HG03575 (cell line): ENCODE results near the gene DNAJC5.
"Not testable (repeated sequence)": the region's sequence is repeated elsewhere in the genome, so short reads cannot be mapped to it uniquely, and the experiment has no call there.

Experiments used
- ATAC-seq: cut with Tn5 transposase; IDR thresholded peaks from one replicate; pipeline ENCODE4 v1.9.1; 2021; ENCODE audit not compliant: unreplicated experiment, insufficient number of reproducible peaks, low FRiP score; ENCODE audit errors: extremely low read depth

The DNAJC5 gene

DNA sequence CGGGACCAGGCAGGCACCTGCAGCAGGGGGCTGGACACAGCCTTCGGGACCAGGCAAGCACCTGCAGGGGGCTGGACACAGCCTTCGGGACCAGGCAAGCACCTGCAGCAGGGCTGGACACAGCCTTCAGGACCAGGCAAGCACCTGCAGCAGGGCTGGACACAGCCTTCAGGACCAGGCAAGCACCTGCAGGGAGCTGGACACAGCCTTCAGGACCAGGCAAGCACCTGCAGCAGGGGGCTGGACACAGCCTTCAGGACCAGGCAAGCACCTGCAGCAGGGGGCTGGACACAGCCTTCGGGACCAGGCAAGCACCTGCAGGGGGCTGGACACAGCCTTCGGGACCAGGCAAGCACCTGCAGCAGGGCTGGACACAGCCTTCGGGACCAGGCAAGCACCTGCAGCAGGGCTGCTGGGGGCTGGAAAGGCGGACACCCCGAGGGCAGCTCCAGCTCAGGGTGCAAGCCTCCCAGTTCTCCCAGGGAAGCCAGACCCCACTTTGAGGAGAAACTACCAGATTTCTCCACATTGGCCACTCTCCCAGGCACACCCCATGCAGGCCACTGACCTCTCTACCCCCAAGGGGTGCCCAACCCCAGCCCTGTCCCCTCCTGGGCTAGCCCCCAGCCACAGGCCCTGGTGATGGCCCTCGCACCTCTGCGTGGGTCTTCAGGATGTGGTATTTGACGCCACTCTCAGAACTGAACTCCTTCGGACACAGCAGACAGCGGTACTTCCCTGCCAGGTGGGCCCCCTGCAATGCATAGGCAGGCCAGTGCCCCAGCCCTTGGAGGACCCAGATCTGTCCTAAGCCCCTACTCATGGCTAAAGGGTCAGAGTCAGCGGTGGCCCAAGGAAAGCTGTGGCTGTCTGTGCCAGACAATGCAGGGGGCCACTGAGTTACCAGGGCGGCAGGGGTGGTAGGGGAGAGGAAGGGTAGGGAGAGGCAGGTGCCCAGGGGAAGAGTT is 66.0 kb downstream of the DNAJC5 start:
- ATAC-seq = not testable (repeated sequence)

DNA sequence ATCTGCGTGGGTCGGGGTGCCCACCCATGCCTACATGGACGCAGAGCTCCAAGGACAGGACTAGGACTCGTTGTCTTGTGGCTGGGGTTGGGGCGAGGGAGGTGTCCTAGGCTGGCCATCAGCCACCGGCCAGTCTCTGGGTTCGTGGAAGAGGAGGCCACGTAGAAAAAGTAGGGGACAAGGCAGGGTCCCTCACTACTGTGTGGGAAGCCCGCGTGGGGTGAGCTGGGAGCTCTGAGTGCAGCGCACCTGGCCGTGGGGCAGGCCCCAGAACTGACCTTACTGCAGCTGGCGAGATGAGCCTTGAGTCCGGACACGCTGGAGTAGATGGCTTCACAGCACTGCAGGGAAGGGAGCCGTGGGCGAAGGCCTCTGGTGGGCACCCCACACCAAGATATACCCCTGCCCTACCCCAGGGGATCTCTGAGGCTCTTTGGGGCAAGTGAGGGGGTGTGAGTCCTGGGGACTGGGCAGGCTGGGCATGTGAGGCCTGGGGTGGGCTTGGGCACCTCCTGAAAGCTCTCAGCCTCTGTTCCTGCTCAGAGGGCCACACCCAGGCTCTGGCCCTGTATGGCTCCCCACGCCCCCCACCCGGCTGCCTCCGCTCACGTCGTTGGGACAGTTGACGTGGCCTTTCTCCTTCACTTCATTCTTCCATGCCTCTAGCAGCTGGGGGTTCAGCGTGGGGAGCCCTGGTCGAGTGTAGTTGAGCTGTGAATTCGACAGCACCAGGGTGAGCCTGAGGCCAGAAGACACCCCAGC is 66.9 kb downstream of the DNAJC5 start:
- no peak for ATAC-seq

DNA sequence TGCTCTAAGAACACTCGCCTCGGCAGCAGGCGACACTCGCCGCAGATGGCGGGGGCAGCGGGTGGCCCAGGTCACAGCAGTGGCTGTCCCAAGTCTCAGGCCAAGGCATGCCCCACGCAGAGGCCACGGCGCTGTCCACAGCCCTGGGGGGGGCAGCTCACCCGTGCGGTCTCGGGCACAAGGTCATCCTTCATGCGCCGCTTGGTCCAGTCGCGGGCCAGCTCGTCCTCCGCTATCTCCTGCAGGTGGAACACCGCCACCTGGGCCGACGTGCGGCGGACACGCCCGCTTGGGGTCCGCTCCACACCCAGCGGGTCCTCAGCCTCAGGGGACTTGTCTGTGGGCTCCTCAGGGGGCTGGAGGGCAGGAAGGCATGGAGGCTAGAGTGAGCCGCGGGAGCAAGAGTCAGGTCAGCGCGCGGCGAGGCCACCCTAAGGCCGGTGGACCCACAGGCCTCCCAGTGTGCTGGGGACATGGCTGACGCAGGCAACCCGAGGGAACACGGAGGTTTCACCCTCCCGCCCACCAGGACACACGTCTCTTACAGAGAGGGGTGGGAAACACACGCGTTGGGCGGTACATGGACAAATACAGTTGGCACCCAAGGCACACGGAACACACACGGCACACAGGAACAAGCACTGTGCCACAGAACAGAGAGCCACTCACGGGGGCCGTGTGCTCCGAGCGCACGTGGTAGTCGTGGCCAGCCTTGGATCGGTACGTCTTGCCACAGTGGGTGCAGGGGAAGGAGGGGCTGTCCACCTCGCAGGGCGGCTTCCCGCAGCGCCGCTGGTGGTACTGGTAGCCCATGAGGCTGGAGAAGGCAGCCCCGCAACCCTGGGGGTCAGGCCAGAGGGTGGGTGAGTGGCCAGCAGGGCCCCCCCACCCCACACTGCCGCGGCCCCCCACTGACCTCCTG is 67.8 kb downstream of the DNAJC5 start:
- no peak for ATAC-seq

DNA sequence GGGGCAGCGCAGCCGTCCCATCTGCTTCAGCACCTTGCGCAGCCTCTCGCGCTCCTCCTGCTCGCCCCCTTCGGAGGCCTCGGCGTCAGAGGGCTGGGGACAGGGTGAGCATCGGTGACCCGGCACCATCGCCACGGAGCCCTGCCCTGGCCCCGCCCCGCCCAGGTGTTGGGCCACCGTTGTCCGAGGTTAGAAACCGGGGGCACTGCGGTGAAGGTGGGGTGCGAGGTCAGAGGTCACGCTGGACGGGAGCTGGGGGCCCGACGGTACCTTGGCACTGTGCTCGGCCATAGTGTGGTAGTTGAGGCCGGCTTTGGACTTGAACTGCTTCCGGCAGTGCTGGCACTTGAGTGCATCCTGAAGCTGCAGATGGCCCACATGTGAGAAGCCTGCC is 68.4 kb downstream of the DNAJC5 start:
- ATAC-seq = no peak

- no peak for ATAC-seq
Measured at GRCh38 chr20:63963784-63964301, 68.9 kb downstream of the DNAJC5 start.

- ATAC-seq = no peak
Measured at GRCh38 chr20:63964412-63964811, 69.5 kb downstream of the DNAJC5 start.

DNA sequence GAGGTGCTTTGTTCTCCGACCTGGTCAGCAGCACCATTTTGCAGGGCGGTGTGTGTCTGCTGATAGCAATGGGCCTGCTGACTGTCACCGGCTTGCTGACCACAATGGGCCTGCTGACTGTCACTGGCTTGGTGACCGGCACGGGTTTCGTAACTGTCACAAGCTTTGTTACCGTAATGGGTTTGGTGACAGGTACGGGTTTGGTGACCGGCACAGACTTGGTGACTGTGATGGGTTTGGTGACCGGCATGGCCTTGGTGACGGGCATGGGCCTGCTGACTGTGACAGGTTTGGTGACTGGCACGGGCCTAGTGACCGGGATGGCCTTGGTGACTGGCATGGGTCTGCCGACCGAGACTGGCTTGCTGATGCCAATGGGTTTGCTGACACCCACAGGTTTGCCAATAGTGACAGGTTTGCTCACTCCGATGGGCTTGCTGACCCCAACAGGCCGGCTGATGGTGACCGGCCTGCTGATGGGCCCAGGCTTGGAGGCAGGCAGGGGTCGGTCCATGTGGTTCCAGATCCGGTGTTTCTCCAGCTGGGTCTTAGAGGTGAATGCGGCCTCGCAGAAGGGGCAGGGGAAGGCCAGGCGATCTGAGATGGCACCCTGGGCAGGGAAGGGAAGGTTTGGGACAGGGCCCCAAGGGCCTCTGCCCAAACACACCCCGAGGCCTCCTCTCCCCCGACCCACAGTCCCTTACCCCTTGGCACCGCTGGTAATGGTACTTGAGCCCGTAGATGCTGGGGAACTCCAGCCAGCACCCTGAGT is 71.4 kb downstream of the DNAJC5 start:
- no peak for ATAC-seq

GRCh38 chr20:63966944-63967322 is 72.0 kb downstream of the DNAJC5 start:
- ATAC-seq = no peak

GRCh38 chr20:63967330-63968135 is 72.6 kb downstream of the DNAJC5 start:
- ATAC-seq = no peak

- ATAC-seq = no peak
Measured at GRCh38 chr20:63968136-63968927, 73.4 kb downstream of the DNAJC5 start.

DNA sequence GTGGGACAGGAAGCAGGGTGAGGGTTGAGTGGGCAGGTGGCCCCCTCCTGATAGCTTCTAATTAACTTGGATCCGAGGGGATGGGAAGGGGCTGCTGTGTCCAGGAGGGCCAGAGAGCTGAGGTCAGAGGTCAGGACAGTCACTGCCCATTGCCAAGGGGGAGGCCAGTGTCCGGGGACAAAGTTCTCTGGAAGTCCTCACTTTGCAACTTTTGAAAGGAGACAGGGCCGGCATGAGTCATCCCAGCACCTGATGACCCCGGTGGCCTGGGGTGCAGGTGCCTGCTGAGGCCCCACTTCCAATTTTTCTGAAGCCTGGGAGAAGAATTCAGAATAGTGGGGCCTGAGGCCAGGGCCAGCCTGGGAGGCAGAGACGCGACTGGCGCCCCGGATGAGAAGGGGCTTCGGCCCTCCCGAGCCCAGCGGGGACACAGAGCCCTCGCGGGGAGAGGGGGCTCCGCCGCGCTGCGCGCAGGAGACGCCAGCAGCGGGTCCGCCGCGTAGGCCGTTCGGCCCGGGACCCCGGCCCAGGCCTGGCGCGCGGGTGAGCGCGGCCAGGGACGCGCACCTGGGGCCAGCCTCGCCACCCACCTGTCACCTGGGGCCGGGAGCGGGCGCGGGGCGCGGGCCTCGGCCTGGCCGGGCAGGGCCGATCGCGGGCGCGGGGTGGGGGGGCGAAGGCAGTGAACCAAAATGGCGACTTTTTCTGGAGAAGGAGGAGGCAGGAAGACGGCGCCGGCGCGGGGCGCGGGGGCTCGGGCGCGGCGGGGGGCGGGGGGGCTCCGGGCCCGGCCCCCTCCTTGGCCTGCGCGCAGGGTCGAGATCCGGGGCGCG is 74.2 kb downstream of the DNAJC5 start:
- ATAC-seq = no peak

GRCh38 chr20:63969838-63970713 is 75.2 kb downstream of the DNAJC5 start, which contains the start of gene ZNF512B:
Gene ZNF512B, minus strand, starts transcription at chr20:63969930. Its CDS starts 1,980 bp downstream, at chr20:63967950.
- ATAC-seq = no peak

- ATAC-seq = no peak
Measured at GRCh38 chr20:63970714-63971431, 75.9 kb downstream of the DNAJC5 start.

DNA sequence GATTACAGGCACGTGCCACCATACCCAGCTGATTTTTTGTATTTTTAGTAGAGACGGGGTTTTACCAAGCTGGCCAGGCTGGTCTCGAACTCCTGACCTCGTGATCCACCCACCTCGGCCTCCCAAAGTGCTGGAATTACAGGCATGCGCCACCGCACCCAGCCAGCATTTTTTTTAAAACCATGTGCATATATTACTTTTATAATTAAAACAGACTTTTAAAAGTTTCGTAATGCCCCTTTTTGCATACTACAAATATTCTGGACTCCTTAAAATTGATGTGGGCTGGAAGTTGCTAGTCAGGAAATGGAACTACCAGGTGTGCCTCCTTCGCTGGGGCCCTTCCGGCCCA is 77.0 kb downstream of the DNAJC5 start:
- ATAC-seq = not testable (repeated sequence)
